Activated CD4-positive, CD25-positive, alpha-beta regulatory T cell (primary cell): ENCODE measurements around the gene MICU1.
A peak's percentile ranks its signal among the peaks of the same experiment; 100 is the strongest.
"Not testable (repeated sequence)": the region's sequence is repeated elsewhere in the genome, so short reads cannot be mapped to it uniquely, and the experiment has no call there.

ENCODE experiments used
- DNase-seq, 4 experiments: peaks; one replicate each; lab custom pipeline; 2025; lab: John Stamatoyannopoulos, UW

MICU1 gene

GRCh38 chr10:72346117-72346516 is 279.8 kb downstream of the MICU1 start:
- not testable (repeated sequence) for DNase-seq

- DNase-seq: no peak
Measured at GRCh38 chr10:72344932-72345331, 280.9 kb downstream of the MICU1 start.

- no peak for DNase-seq
Measured at GRCh38 chr10:72342911-72343310, 283.0 kb downstream of the MICU1 start.

- DNase-seq: peak; percentile 50 to 67 (median 58)
Measured at GRCh38 chr10:72340510-72341261, 285.2 kb downstream of the MICU1 start.

- DNase-seq: no peak
Measured at GRCh38 chr10:72338180-72338579, 287.7 kb downstream of the MICU1 start.

GRCh38 chr10:72337722-72338121 is 288.2 kb downstream of the MICU1 start:
- no peak for DNase-seq

- peak; percentile 39 to 57 (median 46) for DNase-seq
Measured at GRCh38 chr10:72337039-72337629, 288.7 kb downstream of the MICU1 start.

- no peak for DNase-seq
Measured at GRCh38 chr10:72336259-72337038, 289.4 kb downstream of the MICU1 start.

- DNase-seq: no peak
Measured at GRCh38 chr10:72335394-72336258, 290.3 kb downstream of the MICU1 start.

GRCh38 chr10:72334825-72335393 is 291.0 kb downstream of the MICU1 start:
- DNase-seq: peak; percentile 37 to 67 (median 50)

GRCh38 chr10:72334196-72334824 is 291.6 kb downstream of the MICU1 start:
- no peak for DNase-seq

GRCh38 chr10:72333112-72334015 is 292.5 kb downstream of the MICU1 start:
- no peak for DNase-seq

- no peak for DNase-seq
Measured at GRCh38 chr10:72332423-72333111, 293.3 kb downstream of the MICU1 start.

- peak; percentile 73 to 82 (median 76) for DNase-seq
Measured at GRCh38 chr10:72331575-72332422, 294.1 kb downstream of the MICU1 start.

GRCh38 chr10:72330069-72330426 is 295.8 kb downstream of the MICU1 start:
- no peak for DNase-seq

- no peak for DNase-seq
Measured at GRCh38 chr10:72329290-72330068, 296.4 kb downstream of the MICU1 start.

GRCh38 chr10:72328829-72329204 is 297.1 kb downstream of the MICU1 start:
- DNase-seq: no peak
